Loucy (cell line): ENCODE data around the gene CYP4Z1.
"Not testable (repeated sequence)": the region's sequence is repeated elsewhere in the genome, so short reads cannot be mapped to it uniquely, and the experiment has no call there.

ENCODE experiments used
- H2AFZ ChIP-seq: fragments of 200-600 bp; sonication (generic); 2 replicates; pipeline ENCODE4 v1.6.0; 2016; ENCODE audit warnings: antibody characterized with exemption, mild to moderate bottlenecking, low read length, moderate library complexity
- H3F3A ChIP-seq: fragments of 200-600 bp; 2 replicates; pipeline ENCODE4 v1.6.0; 2016; ENCODE audit warnings: antibody characterized with exemption, low read depth, mild to moderate bottlenecking
- H3K27me3 ChIP-seq: fragments of 200-600 bp; sonication (generic); 2 replicates; pipeline ENCODE4 v1.6.1; 2014; ENCODE audit warnings: low read length, mild to moderate bottlenecking; ENCODE audit not compliant: insufficient read depth, poor library complexity, severe bottlenecking
- H3K36me3 ChIP-seq: fragments of 200-600 bp; sonication (generic); 2 replicates; pipeline ENCODE4 v1.6.1; 2016; ENCODE audit warnings: low read length; ENCODE audit not compliant: insufficient read depth
- H3K4me1 ChIP-seq: fragments of 200-600 bp; sonication (generic); 2 replicates; pipeline ENCODE4 v1.5.1; 2014; ENCODE audit warnings: low read length, mild to moderate bottlenecking; ENCODE audit not compliant: insufficient read depth, poor library complexity, severe bottlenecking
- H3K4me2 ChIP-seq: fragments of 200-600 bp; sonication (generic); 2 replicates; pipeline ENCODE4 v1.6.0; 2014; ENCODE audit warnings: antibody characterized with exemption, low read length, low read depth, mild to moderate bottlenecking; ENCODE audit not compliant: poor library complexity, severe bottlenecking
- H3K4me3 ChIP-seq: fragments of 200-600 bp; sonication (generic); 2 replicates; pipeline ENCODE4 v1.5.1; 2014; ENCODE audit warnings: low read length, mild to moderate bottlenecking, mixed read lengths; ENCODE audit not compliant: poor library complexity, severe bottlenecking
- H3K79me2 ChIP-seq: fragments of 200-600 bp; sonication (generic); 2 replicates; pipeline ENCODE4 v1.6.1; 2014; ENCODE audit warnings: low read length; ENCODE audit not compliant: insufficient read depth
- H3K9ac ChIP-seq: fragments of 200-600 bp; sonication (generic); 2 replicates; pipeline ENCODE4 v1.6.0; 2014; ENCODE audit warnings: mild to moderate bottlenecking, low read depth, low read length, moderate library complexity; ENCODE audit not compliant: poor library complexity, severe bottlenecking
- H3K9me2 ChIP-seq: fragments of 200-600 bp; sonication (generic); replicated peaks from 2 replicates; pipeline ENCODE4 v1.6.1; 2016; ENCODE audit warnings: low read depth, low read length, mixed read lengths
- H3K9me3 ChIP-seq: fragments of 200-600 bp; sonication (generic); 2 replicates; pipeline ENCODE4 v1.6.1; 2014; ENCODE audit warnings: mild to moderate bottlenecking, antibody characterized with exemption, low read length, low read depth; ENCODE audit not compliant: insufficient read depth
- H4K20me1 ChIP-seq: fragments of 200-600 bp; sonication (generic); 2 replicates; pipeline ENCODE4 v1.6.0; 2014; ENCODE audit warnings: antibody characterized with exemption, low read length, mild to moderate bottlenecking; ENCODE audit not compliant: insufficient read depth, poor library complexity, severe bottlenecking
- EZH2phosphoT487 ChIP-seq: fragments of 200-600 bp; IDR thresholded peaks from 2 replicates; pipeline ENCODE4 v1.6.1; 2018; ENCODE audit warnings: antibody characterized with exemption, mild to moderate bottlenecking, moderate library complexity, borderline replicate concordance
- TF ChIP-seq, protein P1 (sequence below): fragments of 200-600 bp; sonication (generic); conservative IDR thresholded peaks from 2 replicates; pipeline ENCODE4 v1.5.1; 2014; ENCODE audit warnings: mild to moderate bottlenecking, antibody characterized with exemption, low read length

Gene CYP4Z1

GRCh38 chr1:47128221-47128620, 61.2 kb downstream of the CYP4Z1 start:
- no peak overlapping the region for H3K4me3 ChIP-seq
- peaks cover 6% of the 10 kb centered on the region for H3K4me1 ChIP-seq
- H3K27me3 ChIP-seq = no peaks in the 10 kb centered on the region
- no peaks in the 10 kb centered on the region for H3K36me3 ChIP-seq
- H3K79me2 ChIP-seq = no peaks in the 10 kb centered on the region
- H3K4me2 ChIP-seq = no peak overlapping the region
- TF ChIP-seq, protein P1, sequence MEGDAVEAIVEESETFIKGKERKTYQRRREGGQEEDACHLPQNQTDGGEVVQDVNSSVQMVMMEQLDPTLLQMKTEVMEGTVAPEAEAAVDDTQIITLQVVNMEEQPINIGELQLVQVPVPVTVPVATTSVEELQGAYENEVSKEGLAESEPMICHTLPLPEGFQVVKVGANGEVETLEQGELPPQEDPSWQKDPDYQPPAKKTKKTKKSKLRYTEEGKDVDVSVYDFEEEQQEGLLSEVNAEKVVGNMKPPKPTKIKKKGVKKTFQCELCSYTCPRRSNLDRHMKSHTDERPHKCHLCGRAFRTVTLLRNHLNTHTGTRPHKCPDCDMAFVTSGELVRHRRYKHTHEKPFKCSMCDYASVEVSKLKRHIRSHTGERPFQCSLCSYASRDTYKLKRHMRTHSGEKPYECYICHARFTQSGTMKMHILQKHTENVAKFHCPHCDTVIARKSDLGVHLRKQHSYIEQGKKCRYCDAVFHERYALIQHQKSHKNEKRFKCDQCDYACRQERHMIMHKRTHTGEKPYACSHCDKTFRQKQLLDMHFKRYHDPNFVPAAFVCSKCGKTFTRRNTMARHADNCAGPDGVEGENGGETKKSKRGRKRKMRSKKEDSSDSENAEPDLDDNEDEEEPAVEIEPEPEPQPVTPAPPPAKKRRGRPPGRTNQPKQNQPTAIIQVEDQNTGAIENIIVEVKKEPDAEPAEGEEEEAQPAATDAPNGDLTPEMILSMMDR = no peak
- TF ChIP-seq EZH2phosphoT487 = no peak
- H3F3A ChIP-seq = no peaks in the 10 kb centered on the region
- no peaks in the 10 kb centered on the region for H3K9me3 ChIP-seq
- no peak overlapping the region for H2AFZ ChIP-seq
- H3K9me2 ChIP-seq = no peaks in the 10 kb centered on the region
- H4K20me1 ChIP-seq = no peaks in the 10 kb centered on the region
- H3K9ac ChIP-seq = no peak overlapping the region

DNA sequence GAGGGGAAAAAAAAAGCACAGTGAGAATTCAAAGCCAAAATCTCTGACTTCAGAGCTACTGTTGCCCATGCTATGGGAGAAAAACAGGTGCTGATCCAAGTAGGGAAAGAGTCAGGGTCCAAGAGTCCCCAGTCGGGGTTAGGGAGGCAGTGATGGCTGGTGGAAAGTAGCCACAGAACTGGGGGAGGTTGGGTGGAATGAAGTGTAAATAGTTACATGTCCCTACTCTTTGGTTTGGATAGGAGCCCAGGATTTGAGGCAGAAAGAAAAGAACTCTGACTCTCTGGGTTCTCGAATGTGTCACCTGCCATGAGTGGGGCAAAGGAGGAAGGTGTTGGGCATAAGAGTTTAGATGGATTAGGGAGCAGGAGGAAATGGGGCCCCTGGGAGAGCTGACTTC, 61.8 kb downstream of the CYP4Z1 start:
- not testable (repeated sequence) for H3K4me2 ChIP-seq, H3K4me3 ChIP-seq, H3K27me3 ChIP-seq, H3K36me3 ChIP-seq, H2AFZ ChIP-seq, H3F3A ChIP-seq, H3K9ac ChIP-seq, H3K9me2 ChIP-seq, H4K20me1 ChIP-seq, H3K79me2 ChIP-seq, H3K4me1 ChIP-seq, H3K9me3 ChIP-seq

GRCh38 chr1:47129489-47130230, 62.6 kb downstream of the CYP4Z1 start:
- H3K9me2 ChIP-seq, H3K27me3 ChIP-seq, H3K36me3 ChIP-seq, H3K9ac ChIP-seq, H3K4me2 ChIP-seq, H4K20me1 ChIP-seq, H3K9me3 ChIP-seq, H3K4me3 ChIP-seq, H3F3A ChIP-seq, H3K79me2 ChIP-seq, H3K4me1 ChIP-seq: not testable (repeated sequence)
- H2AFZ ChIP-seq = 0 out of 2 replicates have a peak overlapping the region, but pooled peaks have one; percentile 49

GRCh38 chr1:47132665-47133064, 65.6 kb downstream of the CYP4Z1 start:
- not testable (repeated sequence) for H3F3A ChIP-seq, H3K27me3 ChIP-seq, H4K20me1 ChIP-seq, H3K9ac ChIP-seq, H3K4me1 ChIP-seq, H3K9me3 ChIP-seq, H3K4me2 ChIP-seq, H3K4me3 ChIP-seq, H2AFZ ChIP-seq, H3K9me2 ChIP-seq, H3K36me3 ChIP-seq, H3K79me2 ChIP-seq
